Central memory CD4-positive, alpha-beta T cell (primary cell): Measurements from ENCODE around the gene SLC6A1.
"Not testable (repeated sequence)": the region's sequence is repeated elsewhere in the genome, so short reads cannot be mapped to it uniquely, and the experiment has no call there.

ENCODE experiments used
- DNase-seq: peaks from one replicate; pipeline ENCODE4 v3.0.0; 2022

Gene SLC6A1

GRCh38 chr3:11022115-11022514 lies 29.6 kb downstream of the SLC6A1 start:
- no peak for DNase-seq

- no peak for DNase-seq
These were observed 31.6 kb downstream of the SLC6A1 start for GRCh38 chr3:11024181-11024580.

- no peak for DNase-seq
These were observed 37.4 kb downstream of the SLC6A1 start for GRCh38 chr3:11029948-11030347.

GRCh38 chr3:11033871-11034270 lies 41.3 kb downstream of the SLC6A1 start:
- no peak for DNase-seq

GRCh38 chr3:11034309-11034985 lies 41.9 kb downstream of the SLC6A1 start:
- no peak for DNase-seq

GRCh38 chr3:11035757-11036505 lies 43.4 kb downstream of the SLC6A1 start:
- no peak for DNase-seq

- DNase-seq: no peak
These were observed 44.8 kb downstream of the SLC6A1 start for GRCh38 chr3:11037241-11037873.

- no peak for DNase-seq
These were observed 45.4 kb downstream of the SLC6A1 start for GRCh38 chr3:11037976-11038375.

GRCh38 chr3:11045536-11045935 lies 53.0 kb downstream of the SLC6A1 start:
- no peak for DNase-seq

GRCh38 chr3:11047500-11047899 lies 55.0 kb downstream of the SLC6A1 start:
- DNase-seq: no peak

- DNase-seq: no peak
These were observed 58.2 kb downstream of the SLC6A1 start for GRCh38 chr3:11050666-11051323.

- no peak for DNase-seq
These were observed 61.5 kb downstream of the SLC6A1 start for GRCh38 chr3:11053926-11054503.

- no peak for DNase-seq
These were observed 62.3 kb downstream of the SLC6A1 start for GRCh38 chr3:11054739-11055438.

- no peak for DNase-seq
These were observed 62.9 kb downstream of the SLC6A1 start for GRCh38 chr3:11055496-11055895.

GRCh38 chr3:11056531-11057050 lies 64.0 kb downstream of the SLC6A1 start:
- DNase-seq: no peak

- DNase-seq: no peak
These were observed 65.1 kb downstream of the SLC6A1 start for GRCh38 chr3:11057655-11058054.

- no peak for DNase-seq
These were observed 66.7 kb downstream of the SLC6A1 start for GRCh38 chr3:11059090-11059798.

GRCh38 chr3:11059799-11060115 lies 67.2 kb downstream of the SLC6A1 start:
- no peak for DNase-seq

- DNase-seq: no peak
These were observed 68.1 kb downstream of the SLC6A1 start for GRCh38 chr3:11060500-11061251.

- DNase-seq: not testable (repeated sequence)
These were observed 68.8 kb downstream of the SLC6A1 start for GRCh38 chr3:11061268-11061871.
